GM10248 (cell line): Measurements from ENCODE around the gene RXRA.

Source experiments
- CTCF ChIA-PET: fragments of 300-600 bp; sonication (Branson Sonifier 250); formaldehyde crosslinking; extraction: SDS; loops from one replicate; lab custom pipeline; 2021; ENCODE audit warnings: antibody characterized with exemption; lab: Yijun Ruan, JAX
- POLR2A ChIA-PET: fragments of 350-650 bp; sonication (Branson Sonifier 250); formaldehyde crosslinking; extraction: SDS; loops from one replicate; lab custom pipeline; 2020; ENCODE audit warnings: antibody characterized with exemption; lab: Yijun Ruan, JAX
- DNase-seq: peaks from one replicate; pipeline ENCODE4 v3.0.0; 2012; ENCODE audit errors: extremely low spot score
- CTCF ChIP-seq: IDR thresholded peaks from 2 replicates; pipeline ENCODE4 v1.5.1; 2012; ENCODE audit warnings: mild to moderate bottlenecking, low read depth; ENCODE audit errors: extremely low read depth, missing control alignments, control extremely low read depth

The RXRA gene

GRCh38 chr9:134298000-134298399 is 28.3 kb upstream of the RXRA start:
- CTCF ChIA-PET = no interaction called here

GRCh38 chr9:134299068-134299467 is 27.2 kb upstream of the RXRA start:
- POLR2A ChIA-PET = no interaction called here
- no peak for TF ChIP-seq CTCF
- CTCF ChIA-PET = interaction anchor here (1.0 to 1.9 kb wide), 2 partner anchors 29 to 128 kb away, joined by 3 to 6 read pairs; no protein-coding TSS in a partner anchor

More at GRCh38 chr9:134298000-134298399, 28.3 kb upstream of the RXRA start:
- DNase-seq = no peak
- TF ChIP-seq CTCF = no peak
- POLR2A ChIA-PET = no interaction called here

GRCh38 chr9:134299883-134300282 is 26.4 kb upstream of the RXRA start:
- DNase-seq = no peak
- no peak for TF ChIP-seq CTCF
- ChIA-PET CTCF (interaction anchor here (1.0 to 1.9 kb wide), 3 partner anchors 28 to 129 kb away, joined by 3 to 6 read pairs (median 4); no protein-coding TSS in a partner anchor), POLR2A (no interaction called here)

More at GRCh38 chr9:134299068-134299467, 27.2 kb upstream of the RXRA start:
- DNase-seq = no peak

- no peak for DNase-seq
- POLR2A ChIA-PET = no interaction called here
- no peak for TF ChIP-seq CTCF
- CTCF ChIA-PET = no interaction called here
These were observed 24.7 kb upstream of the RXRA start for GRCh38 chr9:134301387-134302129.

- ChIA-PET POLR2A (no interaction called here), CTCF (no interaction called here)
- no peak for TF ChIP-seq CTCF
These were observed 24.0 kb upstream of the RXRA start for GRCh38 chr9:134302130-134302817.

GRCh38 chr9:134303601-134304000 is 22.7 kb upstream of the RXRA start:
- CTCF ChIA-PET = no interaction called here
- DNase-seq = no peak
- TF ChIP-seq CTCF = no peak
- POLR2A ChIA-PET = no interaction called here

More at GRCh38 chr9:134302130-134302817, 24.0 kb upstream of the RXRA start:
- DNase-seq = no peak
